ENCODE results near the gene NGEF. TPM values are rescaled to one million over a fixed set of nuclear protein-coding genes. Genes with fewer than 3 reads are reported as not detected.

The NGEF gene
- polyA plus RNA-seq, 1 of the 3 experiments (the other 2 are of a cell fraction): 1.4 TPM

DNA sequence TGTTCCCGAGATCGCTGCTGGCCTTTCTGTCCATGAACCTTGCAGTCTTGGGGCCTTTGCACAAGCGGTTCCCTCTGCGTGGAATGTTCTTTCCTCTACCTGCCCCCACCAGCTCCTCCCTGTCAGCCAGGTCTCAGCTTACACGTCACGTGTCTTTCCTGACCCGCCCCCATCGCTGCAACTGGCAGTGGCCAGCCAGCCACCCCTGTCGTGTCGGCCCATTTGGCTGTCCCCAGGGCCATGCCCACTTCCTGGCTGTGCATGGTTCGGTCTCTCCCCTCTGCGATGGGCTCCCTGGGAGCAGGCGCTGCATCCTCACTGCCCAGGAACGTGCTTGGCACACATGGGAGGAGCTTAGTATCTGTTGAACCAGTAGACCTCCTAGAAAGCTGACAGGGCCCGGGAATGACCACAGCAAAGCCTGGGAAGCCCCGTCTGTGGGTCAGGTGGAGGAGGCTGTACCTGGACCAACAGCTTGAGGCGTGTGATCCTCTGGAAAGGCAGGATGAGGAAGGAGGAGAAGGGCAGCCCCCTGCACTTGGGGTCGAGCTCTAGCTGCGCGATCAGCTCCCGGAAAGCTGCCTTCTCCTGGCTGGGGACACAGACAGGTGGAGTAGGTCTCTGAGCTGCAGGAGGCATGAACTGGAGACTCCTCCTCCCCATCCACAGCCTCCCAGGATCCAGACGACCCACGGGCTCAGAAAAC is 122.0 kb downstream of the NGEF start:
- no peaks in the 10 kb centered on the region for H3K9me2 ChIP-seq

GRCh38 chr2:232890536-232890895 is 122.5 kb downstream of the NGEF start:
- no peaks in the 10 kb centered on the region for H3K79me2 ChIP-seq (ENCODE audit: insufficient read depth)
- TF ChIP-seq POLR2AphosphoS5 (IDR thresholded peaks at IDR 0.05; ENCODE audit: low read depth, low read length): no peak
- TF ChIP-seq FOXJ3 (CRISPR knock-in tag; IDR thresholded peaks at IDR 0.05): no peak
- no peak for TF ChIP-seq NFIC (IDR thresholded peaks at IDR 0.05; ENCODE audit: borderline replicate concordance)
- no peak for TF ChIP-seq MEF2A (IDR thresholded peaks at IDR 0.05; ENCODE audit: borderline replicate concordance, low read depth)
- TF ChIP-seq PBX3 (IDR thresholded peaks at IDR 0.05): no peak
- TF ChIP-seq FOXM1 (IDR thresholded peaks at IDR 0.05; ENCODE audit: low read depth): no peak
- TF ChIP-seq YY1 (IDR thresholded peaks at IDR 0.05; ENCODE audit: low read depth): no peak
- H3K4me2 ChIP-seq: no peak overlapping the region
- H3K36me3 ChIP-seq (replicated peaks in 1 of 2; ENCODE audit: control insufficient read depth in 1 of 2, insufficient read depth in 2 of 2, low read length in 1 of 2): no peaks in the 10 kb centered on the region
- no peaks in the 10 kb centered on the region for H3K9me3 ChIP-seq
- ChIA-PET CTCF (no interaction called here), POLR2A (no interaction called here)
- no peaks in the 10 kb centered on the region for H3K27me3 ChIP-seq (ENCODE audit: insufficient read depth)
- H3K9me2 ChIP-seq: no peaks in the 10 kb centered on the region
- H4K20me1 ChIP-seq (ENCODE audit: insufficient read depth): no peaks in the 10 kb centered on the region
- H3K4me3 ChIP-seq (ENCODE audit: low read depth in 2 of 2, low read length in 1 of 2): no peak overlapping the region
- no peak overlapping the region for H3K27ac ChIP-seq (ENCODE audit: low read depth in 2 of 2, low read length in 1 of 2)
- no peaks in the 10 kb centered on the region; a peak in 1 of 4 replicates for H3K4me1 ChIP-seq (ENCODE audit: control insufficient read depth in 1 of 2, insufficient read depth in 2 of 2, low read depth in 1 of 2, low read length in 1 of 2)
- no peak overlapping the region for H2AFZ ChIP-seq (ENCODE audit: low read depth)
- H3K9ac ChIP-seq: no peak overlapping the region
- H3F3A ChIP-seq (replicated peaks; ENCODE audit: insufficient read depth): no peaks in the 10 kb centered on the region
- DNase-seq: no peak
- 83% methylated on average over 11 of the region's 11 CpGs for WGBS (ENCODE audit: low lambda C conversion rate)

More for the DNA sequence above, 122.0 kb downstream of the NGEF start:
- Histone ChIP-seq H3K4me1 (ENCODE audit: control insufficient read depth in 1 of 2, insufficient read depth in 2 of 2, low read depth in 1 of 2, low read length in 1 of 2) (peaks cover 0 to 3% of the 10 kb centered on the region in 2 experiments; a peak in 2 of 4 replicates), H3K36me3 (replicated peaks in 1 of 2; ENCODE audit: control insufficient read depth in 1 of 2, insufficient read depth in 2 of 2, low read length in 1 of 2) (no peaks in the 10 kb centered on the region), H3F3A (replicated peaks; ENCODE audit: insufficient read depth) (no peaks in the 10 kb centered on the region), H2AFZ (ENCODE audit: low read depth) (no peak overlapping the region), H3K27me3 (ENCODE audit: insufficient read depth) (no peaks in the 10 kb centered on the region), H4K20me1 (ENCODE audit: insufficient read depth) (no peaks in the 10 kb centered on the region), H3K9ac (no peak overlapping the region), H3K9me3 (no peaks in the 10 kb centered on the region), H3K27ac (ENCODE audit: low read depth in 2 of 2, low read length in 1 of 2) (no peak overlapping the region), H3K4me3 (ENCODE audit: low read depth in 2 of 2, low read length in 1 of 2) (no peak overlapping the region), H3K4me2 (0 out of 2 replicates have a peak overlapping the region, but pooled peaks have one; percentile 7), H3K79me2 (ENCODE audit: insufficient read depth) (no peaks in the 10 kb centered on the region)
- TF ChIP-seq GATA2 (CRISPR knock-in tag; IDR thresholded peaks at IDR 0.05) (no peak), RCOR1 (IDR thresholded peaks at IDR 0.05; ENCODE audit: low read length) (no peak)
- TF ChIP-seq, protein P1, sequence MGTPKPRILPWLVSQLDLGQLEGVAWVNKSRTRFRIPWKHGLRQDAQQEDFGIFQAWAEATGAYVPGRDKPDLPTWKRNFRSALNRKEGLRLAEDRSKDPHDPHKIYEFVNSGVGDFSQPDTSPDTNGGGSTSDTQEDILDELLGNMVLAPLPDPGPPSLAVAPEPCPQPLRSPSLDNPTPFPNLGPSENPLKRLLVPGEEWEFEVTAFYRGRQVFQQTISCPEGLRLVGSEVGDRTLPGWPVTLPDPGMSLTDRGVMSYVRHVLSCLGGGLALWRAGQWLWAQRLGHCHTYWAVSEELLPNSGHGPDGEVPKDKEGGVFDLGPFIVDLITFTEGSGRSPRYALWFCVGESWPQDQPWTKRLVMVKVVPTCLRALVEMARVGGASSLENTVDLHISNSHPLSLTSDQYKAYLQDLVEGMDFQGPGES (IDR thresholded peaks at IDR 0.05; ENCODE audit: low read depth, low read length): no peak
- ChIA-PET CTCF (interaction anchor here (0.8 kb wide), 1 partner anchor 14 kb away, joined by 3 read pairs; no protein-coding TSS in a partner anchor), POLR2A (no interaction called here)
- no peak for DNase-seq
- WGBS (ENCODE audit: low lambda C conversion rate): 77% methylated on average over 20 of the region's 23 CpGs
